Forelimb muscle (tissue), 1 donor: ENCODE results near the gene HLA-DPB1. TPM values are rescaled to one million over a fixed set of nuclear protein-coding genes. Genes with fewer than 3 reads are reported as not detected.
"Not testable (repeated sequence)": the region's sequence is repeated elsewhere in the genome, so short reads cannot be mapped to it uniquely, and the experiment has no call there.

ENCODE experiments used
- DNase-seq: peaks from one replicate; pipeline ENCODE4 v3.0.0-alpha.2; 2013; ENCODE audit warnings: low read depth
- polyA plus RNA-seq: library from polyadenylated mRNA; unstranded; fragments of 120-200 nt; gene quantifications from one replicate; pipeline ENCODE4 v1.2.1, GENCODE V29; 2013; ENCODE audit not compliant: insufficient read length

HLA-DPB1 gene
- polyA plus RNA-seq, 1 donor: 9.5 TPM

- not testable (repeated sequence) for DNase-seq
These were observed 25.4 kb downstream of the HLA-DPB1 start for GRCh38 chr6:33101121-33101737.

GRCh38 chr6:33103776-33104175, 28.0 kb downstream of the HLA-DPB1 start:
- no peak for DNase-seq

- DNase-seq: no peak
These were observed 29.1 kb downstream of the HLA-DPB1 start for GRCh38 chr6:33104887-33105286.

GRCh38 chr6:33105386-33105785, 29.6 kb downstream of the HLA-DPB1 start:
- no peak for DNase-seq

- DNase-seq: no peak
These were observed 30.4 kb downstream of the HLA-DPB1 start for GRCh38 chr6:33105916-33106871.

- DNase-seq: no peak
These were observed 31.9 kb downstream of the HLA-DPB1 start for GRCh38 chr6:33107641-33108040.

- no peak for DNase-seq
These were observed 32.5 kb downstream of the HLA-DPB1 start for GRCh38 chr6:33108307-33108706.

GRCh38 chr6:33112148-33112547, 36.4 kb downstream of the HLA-DPB1 start:
- DNase-seq: peak; percentile 17

GRCh38 chr6:33113755-33114154, 38.0 kb downstream of the HLA-DPB1 start:
- DNase-seq: no peak

GRCh38 chr6:33114406-33114805, 38.6 kb downstream of the HLA-DPB1 start:
- no peak for DNase-seq

- no peak for DNase-seq
These were observed 40.6 kb downstream of the HLA-DPB1 start for GRCh38 chr6:33116417-33116816.

- DNase-seq: no peak
These were observed 41.3 kb downstream of the HLA-DPB1 start for GRCh38 chr6:33116841-33117711.

GRCh38 chr6:33117811-33118277, 42.1 kb downstream of the HLA-DPB1 start:
- DNase-seq: no peak

GRCh38 chr6:33118525-33119123, 42.8 kb downstream of the HLA-DPB1 start:
- peak; percentile 17 for DNase-seq

GRCh38 chr6:33120001-33120400, 44.2 kb downstream of the HLA-DPB1 start:
- DNase-seq: no peak

- DNase-seq: no peak
These were observed 47.4 kb downstream of the HLA-DPB1 start for GRCh38 chr6:33123181-33123580.

GRCh38 chr6:33123732-33124524, 48.1 kb downstream of the HLA-DPB1 start:
- DNase-seq: no peak

- DNase-seq: no peak
These were observed 48.7 kb downstream of the HLA-DPB1 start for GRCh38 chr6:33124525-33124901.

GRCh38 chr6:33124947-33125346, 49.2 kb downstream of the HLA-DPB1 start:
- DNase-seq: no peak

- no peak for DNase-seq
These were observed 50.4 kb downstream of the HLA-DPB1 start for GRCh38 chr6:33126101-33126714.
